NB4 (cell line): Measurements from ENCODE around the gene FKRP.

Source experiments
- CTCF ChIP-seq: IDR thresholded peaks from one replicate; pipeline ENCODE4 v1.5.1; 2012; ENCODE audit warnings: low read depth, low read length
- MAX ChIP-seq: IDR thresholded peaks from 2 replicates; pipeline ENCODE4 v1.6.1; 2011; ENCODE audit warnings: low read depth, low read length
- MYC ChIP-seq: IDR thresholded peaks from 2 replicates; pipeline ENCODE4 v1.6.1; 2011; ENCODE audit warnings: low read depth, low read length
- POLR2A ChIP-seq: IDR thresholded peaks from 2 replicates; pipeline ENCODE4 v1.6.1; 2011; ENCODE audit warnings: mild to moderate bottlenecking; ENCODE audit not compliant: insufficient read length; ENCODE audit errors: extremely low read depth

- TF ChIP-seq CTCF, result peak; percentile 100
- TF ChIP-seq POLR2A, result no peak
- peak; percentile 69 for TF ChIP-seq MAX
- peak; percentile 70 for TF ChIP-seq MYC
Observed at GRCh38 chr19:46766569-46767317, 20.9 kb downstream of the FKRP start.
